ENCODE data around the gene IFNAR2. TPM values are rescaled to one million over a fixed set of nuclear protein-coding genes. Genes with fewer than 3 reads are reported as not detected.
"Not testable (repeated sequence)": the region's sequence is repeated elsewhere in the genome, so short reads cannot be mapped to it uniquely, and the experiment has no call there.

Gene IFNAR2
- total RNA-seq, 1 donor from 2014 or later = 15.1 TPM

DNA sequence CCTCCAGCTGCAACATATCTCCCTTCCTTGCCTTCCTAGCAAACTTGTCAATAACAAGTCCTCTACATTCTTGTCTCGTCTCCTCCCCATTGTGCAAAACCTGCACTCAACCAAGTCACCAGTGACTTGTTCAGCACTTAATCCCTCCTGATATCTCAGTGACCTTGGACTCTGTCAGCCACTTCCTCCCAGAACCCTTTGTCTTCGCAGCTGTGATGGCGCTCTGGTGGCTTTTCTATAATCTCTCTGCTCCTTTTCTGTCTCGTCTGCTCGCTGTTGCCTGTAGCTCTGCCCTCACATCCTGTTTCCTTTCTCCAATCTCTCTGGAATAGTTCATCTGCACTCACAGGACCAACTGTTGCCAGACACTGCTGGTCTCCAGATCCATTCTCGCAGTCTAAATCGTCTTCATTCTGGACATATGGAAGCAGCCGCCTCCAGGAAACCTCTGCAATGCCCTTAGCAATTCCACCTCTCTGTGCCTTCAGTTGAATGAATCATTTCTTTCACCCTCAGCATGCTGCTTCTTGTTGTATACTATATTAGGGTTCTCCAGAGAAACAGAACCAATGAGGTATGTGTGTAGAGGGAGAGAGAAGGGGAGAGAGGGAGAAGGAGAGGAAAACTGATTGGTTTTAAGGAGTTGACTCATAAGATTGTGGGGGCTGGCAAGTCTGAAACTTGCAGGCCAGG lies 17.4 kb upstream of the IFNAR2 start:
- FAIRE-seq (no peak), DNase-seq (ENCODE audit: low spot score in 2 of 2) (no peak)

DNA sequence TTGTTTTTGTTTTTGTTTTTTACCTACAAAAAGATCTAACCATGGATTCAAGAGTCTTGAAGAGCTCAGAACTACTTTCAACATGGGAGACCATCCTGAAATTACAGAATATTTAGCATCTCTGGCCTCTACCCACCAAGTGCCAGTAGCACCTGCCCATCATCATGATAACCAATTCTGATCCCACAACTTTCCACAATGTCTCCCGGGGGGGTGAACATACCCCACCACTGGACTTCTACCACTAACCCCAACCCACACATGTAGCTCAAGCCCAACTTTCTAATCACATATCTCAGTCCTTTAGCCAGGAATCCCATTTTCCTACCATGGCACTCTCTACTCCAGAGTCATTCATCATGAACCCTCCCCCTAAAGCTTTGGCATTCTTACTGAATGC lies 15.7 kb upstream of the IFNAR2 start:
- DNase-seq (ENCODE audit: low spot score in 2 of 2) (no peak), FAIRE-seq (no peak)

GRCh38 chr21:33217138-33217520 lies 12.6 kb upstream of the IFNAR2 start:
- no peak for FAIRE-seq
- no peak for DNase-seq (ENCODE audit: low spot score in 2 of 2)

GRCh38 chr21:33219300-33219699 lies 10.4 kb upstream of the IFNAR2 start:
- DNase-seq (ENCODE audit: low spot score in 2 of 2) = no peak
- FAIRE-seq = no peak

GRCh38 chr21:33219954-33220353 lies 9.8 kb upstream of the IFNAR2 start:
- FAIRE-seq = no peak

DNA sequence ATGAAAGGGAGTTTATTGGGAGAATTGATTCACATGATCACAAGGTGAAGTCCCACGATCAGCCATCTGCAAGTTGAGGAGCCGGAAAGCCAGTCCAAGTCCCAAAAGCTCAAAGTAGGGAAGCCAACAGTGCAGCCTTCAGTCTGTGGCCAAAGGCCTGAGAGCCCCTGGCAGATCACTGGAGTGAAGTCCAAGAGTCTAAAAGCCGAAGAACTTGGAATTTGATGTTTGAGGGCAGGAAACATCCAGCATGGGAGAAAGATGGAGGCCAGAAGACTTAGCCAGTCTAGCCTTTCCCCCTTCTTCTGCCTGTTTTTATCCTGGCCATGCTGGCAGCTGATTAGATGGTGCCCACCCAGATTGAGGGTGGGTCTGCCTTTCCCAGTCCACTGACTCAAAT lies 4.4 kb upstream of the IFNAR2 start:
- DNase-seq (ENCODE audit: low spot score in 2 of 2); FAIRE-seq: not testable (repeated sequence)

More at GRCh38 chr21:33219954-33220353, 9.8 kb upstream of the IFNAR2 start:
- no peak for DNase-seq (ENCODE audit: low spot score in 2 of 2)

- FAIRE-seq (no peak), DNase-seq (ENCODE audit: low spot score in 2 of 2) (no peak)
These were observed 1.3 kb upstream of the IFNAR2 start for GRCh38 chr21:33228455-33228854.

DNA sequence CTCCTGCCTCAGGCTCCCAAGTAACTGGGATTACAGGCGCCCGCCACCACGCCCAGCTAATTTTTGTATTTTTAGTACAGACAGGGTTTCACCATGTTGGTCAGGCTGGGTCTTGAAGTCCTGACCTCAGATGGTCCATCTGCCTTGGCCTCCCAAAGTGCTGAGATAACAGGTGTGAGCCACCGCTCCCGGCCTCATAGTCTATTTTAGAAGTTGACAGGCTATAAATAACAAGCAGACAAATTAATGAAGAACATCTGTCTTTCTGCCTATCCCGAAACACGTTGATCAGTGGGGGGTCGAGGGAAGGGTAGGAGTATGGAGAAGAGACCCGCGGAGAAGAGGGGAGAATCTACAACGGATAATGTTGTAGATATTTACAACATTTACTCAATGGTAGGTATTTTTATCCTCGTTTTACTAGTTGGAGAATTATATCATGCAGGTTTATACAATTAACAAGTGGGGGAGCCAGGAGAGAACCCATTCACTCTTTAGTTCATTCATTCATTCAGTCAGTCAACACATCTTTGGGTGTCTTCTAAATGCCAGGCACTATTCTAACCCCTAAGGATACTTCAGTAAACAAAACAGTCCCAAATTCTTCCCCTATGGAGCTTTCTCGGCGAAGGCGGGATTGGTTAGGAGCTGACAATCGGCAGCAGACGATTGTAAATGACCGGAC lies 497 bp upstream of the IFNAR2 start:
- DNase-seq (ENCODE audit: low spot score in 2 of 2) (no peak), FAIRE-seq (no peak)

DNA sequence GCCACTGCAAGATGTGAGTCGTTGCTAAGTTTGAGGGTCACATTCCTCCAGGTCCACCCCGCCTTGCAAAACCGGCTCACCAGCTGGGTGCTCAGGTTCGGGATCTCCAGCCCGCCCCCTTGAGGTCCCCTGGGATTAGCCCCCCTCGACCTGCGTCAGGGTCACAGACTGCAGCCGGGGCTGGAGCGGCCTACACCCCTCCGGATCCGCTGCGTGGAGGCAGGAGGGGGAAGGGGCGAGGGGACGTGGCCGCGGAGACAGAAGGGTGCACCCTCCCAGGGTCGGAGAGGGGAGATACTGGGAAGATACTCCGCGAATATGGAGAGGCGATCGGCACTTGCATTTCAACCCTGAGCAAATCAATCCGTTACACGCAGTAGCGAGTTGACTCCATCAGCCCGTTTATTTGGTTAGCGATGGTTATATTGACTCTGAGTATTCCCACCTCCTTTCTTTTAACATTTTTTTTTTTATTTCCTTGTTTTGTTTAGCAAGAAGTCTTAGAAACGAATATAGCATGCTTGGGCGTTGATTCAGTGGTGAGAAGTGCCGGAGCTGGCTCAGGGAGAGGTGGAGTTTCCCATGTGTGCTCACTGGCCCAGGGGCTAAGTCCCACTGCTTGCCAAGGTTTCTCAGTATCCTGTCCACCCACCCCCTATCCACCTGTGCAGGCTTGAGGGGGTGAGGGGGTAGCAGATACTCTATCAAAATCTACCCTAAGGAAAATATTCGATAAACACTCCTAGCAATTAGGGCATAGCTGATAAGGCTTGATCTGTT lies 997 bp downstream of the IFNAR2 start:
- DNase-seq (ENCODE audit: low spot score in 2 of 2) = peak; percentile 49 to 51
- no peak for FAIRE-seq

- FAIRE-seq (no peak), DNase-seq (ENCODE audit: low spot score in 2 of 2) (no peak)
These were observed 1.8 kb downstream of the IFNAR2 start for GRCh38 chr21:33231526-33231925.

DNA sequence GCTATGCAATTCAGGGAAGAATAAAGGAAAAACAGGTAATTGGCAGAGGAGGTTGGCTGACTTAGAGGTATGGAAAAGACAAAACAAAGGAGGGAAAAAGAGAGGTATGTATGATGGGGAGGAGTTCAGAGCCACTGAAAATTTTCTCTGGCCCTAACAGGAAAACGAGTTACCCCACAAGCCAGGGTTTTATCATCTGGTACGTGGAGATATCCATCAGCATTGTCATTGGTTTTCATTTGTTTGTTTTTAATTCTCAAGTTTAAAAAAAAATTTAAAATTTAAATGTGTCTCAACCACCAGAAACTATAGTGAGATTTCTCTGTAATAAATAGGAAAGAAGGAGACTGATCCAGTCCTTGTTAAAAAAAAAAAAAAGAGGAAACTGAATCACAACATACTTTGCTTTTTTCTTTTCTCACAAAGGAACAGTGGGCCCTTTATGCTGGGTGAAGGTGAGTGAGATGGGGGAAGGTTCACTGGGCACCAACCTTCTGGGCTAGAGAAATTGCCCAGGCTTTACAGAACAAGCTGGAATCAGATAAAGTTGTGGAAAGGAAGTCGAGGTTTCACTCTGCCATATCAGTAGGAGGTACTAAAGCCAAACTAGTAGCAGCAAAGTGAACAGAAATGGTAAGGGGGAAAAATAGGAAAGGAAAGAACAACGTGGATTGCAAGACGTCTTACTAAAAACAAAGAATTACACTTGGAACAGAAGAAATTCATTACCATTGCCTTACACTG lies 2.7 kb downstream of the IFNAR2 start:
- no peak for DNase-seq (ENCODE audit: low spot score in 2 of 2)
- FAIRE-seq = no peak

DNA sequence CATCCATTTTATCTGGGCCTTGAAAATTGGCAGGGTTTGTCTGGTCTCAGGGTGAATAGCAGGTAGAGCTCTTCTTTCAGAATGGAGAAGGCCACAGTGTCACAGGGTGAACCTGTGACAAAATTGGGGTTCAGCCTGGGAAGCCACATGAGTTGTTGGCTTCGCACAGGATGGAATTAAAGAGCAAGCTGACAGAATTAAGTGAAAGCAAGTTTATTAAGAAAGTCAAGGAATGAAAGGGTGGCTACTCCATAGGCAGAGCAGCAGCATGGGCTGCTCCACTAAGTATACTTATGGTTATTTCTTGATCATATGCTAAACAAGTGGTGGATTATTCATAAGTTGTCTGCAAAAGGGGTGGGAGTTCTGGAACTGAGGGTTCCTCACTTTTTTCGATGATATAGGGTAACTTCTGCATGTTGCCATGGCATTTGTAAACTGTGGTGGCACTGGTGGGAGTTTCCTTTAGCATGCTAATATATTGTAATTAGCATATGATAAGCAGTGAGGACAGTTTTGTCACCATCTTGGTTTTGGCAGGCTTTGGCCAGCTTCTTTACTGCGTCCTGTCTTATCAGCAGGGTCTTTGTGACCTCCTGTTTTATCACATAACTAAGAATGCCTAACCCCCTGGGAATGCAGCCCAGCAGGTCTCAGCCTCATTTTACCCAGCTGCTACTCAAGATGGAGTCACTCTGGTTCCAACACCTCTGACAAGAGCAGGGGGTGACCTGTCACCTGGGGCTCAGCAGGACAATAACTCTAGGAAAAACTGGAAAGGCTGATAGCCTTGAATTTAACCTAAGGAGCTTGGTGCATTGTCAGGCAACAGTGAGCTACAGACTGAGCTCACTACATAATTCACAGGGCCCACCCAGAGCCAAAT lies 5.1 kb downstream of the IFNAR2 start:
- DNase-seq (ENCODE audit: low spot score in 2 of 2) (no peak), FAIRE-seq (no peak)

- DNase-seq (ENCODE audit: low spot score in 2 of 2) (no peak), FAIRE-seq (no peak)
These were observed 6.4 kb downstream of the IFNAR2 start for GRCh38 chr21:33236013-33236686.

- DNase-seq (ENCODE audit: low spot score in 2 of 2) = no peak
- no peak for FAIRE-seq
These were observed 7.0 kb downstream of the IFNAR2 start for GRCh38 chr21:33236766-33237165.

DNA sequence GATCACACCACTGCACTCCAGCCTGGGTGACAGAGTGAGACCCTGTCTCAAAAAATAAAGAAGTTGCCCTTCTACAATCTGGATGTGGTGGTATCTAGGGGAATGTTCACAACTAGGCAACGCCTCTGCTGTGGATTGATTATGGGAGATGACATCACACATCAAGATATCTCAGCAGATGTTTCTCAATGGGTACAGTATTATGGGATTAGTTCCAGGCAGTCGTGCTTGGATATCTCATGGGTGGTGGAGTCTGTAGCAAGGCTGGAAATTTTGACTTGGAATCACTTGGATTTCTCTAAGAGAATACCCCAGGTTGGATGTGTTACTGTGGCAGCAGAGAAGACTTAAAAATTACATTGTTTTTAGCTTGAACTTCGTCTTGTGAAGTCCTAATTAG lies 7.7 kb downstream of the IFNAR2 start:
- DNase-seq (ENCODE audit: low spot score in 2 of 2) = no peak

GRCh38 chr21:33238146-33238545 lies 8.4 kb downstream of the IFNAR2 start:
- no peak for FAIRE-seq

More for the DNA sequence above, 7.7 kb downstream of the IFNAR2 start:
- FAIRE-seq = no peak

GRCh38 chr21:33238565-33239255 lies 9.0 kb downstream of the IFNAR2 start:
- no peak for DNase-seq (ENCODE audit: low spot score in 2 of 2)
- no peak for FAIRE-seq

More at GRCh38 chr21:33238146-33238545, 8.4 kb downstream of the IFNAR2 start:
- no peak for DNase-seq (ENCODE audit: low spot score in 2 of 2)

DNA sequence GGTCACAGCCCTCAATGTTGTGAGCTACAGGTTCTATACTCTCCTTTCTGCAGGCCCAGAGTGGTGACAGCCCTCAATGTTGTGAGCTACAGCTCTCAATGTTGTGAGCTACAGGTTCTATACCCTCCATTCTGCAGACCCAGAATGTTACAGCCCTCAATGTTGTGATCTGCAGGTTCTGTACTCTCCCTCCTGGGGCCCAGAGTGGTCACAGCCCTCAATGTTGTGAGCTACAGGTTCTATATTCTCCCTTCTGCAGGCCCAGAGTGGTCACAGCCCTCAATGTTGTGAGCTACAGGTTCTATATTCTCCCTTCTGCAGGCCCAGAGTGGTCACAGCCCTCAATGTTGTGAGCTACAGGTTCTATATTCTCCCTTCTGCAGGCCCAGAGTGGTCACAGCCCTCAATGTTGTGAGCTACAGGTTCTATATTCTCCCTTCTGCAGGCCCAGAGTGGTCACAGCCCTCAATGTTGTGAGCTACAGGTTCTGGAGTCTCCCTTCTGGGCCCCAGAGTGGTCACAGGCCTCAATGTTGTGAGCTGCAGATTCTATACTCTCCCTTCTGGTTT lies 9.9 kb downstream of the IFNAR2 start:
- not testable (repeated sequence) for FAIRE-seq; DNase-seq (ENCODE audit: low spot score in 2 of 2)
